ENCODE data around the gene THSD7B. TPM values are rescaled to one million over a fixed set of nuclear protein-coding genes. Genes with fewer than 3 reads are reported as not detected.

Gene THSD7B
- total and polyA plus RNA-seq, 2 of the 13 experiments (the other 11 are each of a cell fraction or from before 2014, with no cell fraction given) = 0.02 TPM; not detected in 1

- CTCF ChIA-PET (ENCODE audit: low intra/inter-chr PET ratio, low total read pairs) = no interaction called here
- H3K4me2 ChIP-seq (ENCODE audit: low read depth, low read length) = no peak overlapping the region
- H3K4me3 ChIP-seq (replicated peaks in 1 of 3; ENCODE audit: insufficient read depth in 1 of 3, low read depth in 2 of 3, low read length in 3 of 3) = no peak overlapping the region
- no TSS peak for BruUV-seq (replicated peaks)
- H3K27ac ChIP-seq (ENCODE audit: extremely low read length, insufficient read depth, low read length) = no peak overlapping the region
- in situ Hi-C loops (cut with HindIII; ENCODE audit: extremely low pct_ligation_motif_present, low pct_unique_long_range_greater_than_20kb) (no loop called here), intact Hi-C loops (cut with micrococcal nuclease; ENCODE audit: unreplicated experiment) (no loop called here)
- no peaks in the 10 kb centered on the region for H3K79me2 ChIP-seq (ENCODE audit: insufficient read depth, low read length)
- no peaks in the 10 kb centered on the region for H3K4me1 ChIP-seq (ENCODE audit: insufficient read depth, low read length)
- H3K9ac ChIP-seq (ENCODE audit: insufficient read depth, low read depth, low read length) = no peak overlapping the region
- no peaks in the 10 kb centered on the region for H3K36me3 ChIP-seq (replicated peaks in 1 of 2; ENCODE audit: control insufficient read depth in 1 of 2, insufficient read depth in 2 of 2, low read length in 2 of 2)
- ATAC-seq (no peak), DNase-seq (ENCODE audit: low spot score) (no peak), FAIRE-seq (no peak)
- POLR2A ChIA-PET = no interaction called here
- no peaks in the 10 kb centered on the region for H4K20me1 ChIP-seq (ENCODE audit: insufficient read depth, low read length)
- H2AFZ ChIP-seq (ENCODE audit: low read length) = no peak overlapping the region
- no peaks in the 10 kb centered on the region for H3K27me3 ChIP-seq (ENCODE audit: control insufficient read depth in 1 of 2, insufficient read depth in 2 of 2, low read length in 2 of 2)
- TF ChIP-seq, protein P1, sequence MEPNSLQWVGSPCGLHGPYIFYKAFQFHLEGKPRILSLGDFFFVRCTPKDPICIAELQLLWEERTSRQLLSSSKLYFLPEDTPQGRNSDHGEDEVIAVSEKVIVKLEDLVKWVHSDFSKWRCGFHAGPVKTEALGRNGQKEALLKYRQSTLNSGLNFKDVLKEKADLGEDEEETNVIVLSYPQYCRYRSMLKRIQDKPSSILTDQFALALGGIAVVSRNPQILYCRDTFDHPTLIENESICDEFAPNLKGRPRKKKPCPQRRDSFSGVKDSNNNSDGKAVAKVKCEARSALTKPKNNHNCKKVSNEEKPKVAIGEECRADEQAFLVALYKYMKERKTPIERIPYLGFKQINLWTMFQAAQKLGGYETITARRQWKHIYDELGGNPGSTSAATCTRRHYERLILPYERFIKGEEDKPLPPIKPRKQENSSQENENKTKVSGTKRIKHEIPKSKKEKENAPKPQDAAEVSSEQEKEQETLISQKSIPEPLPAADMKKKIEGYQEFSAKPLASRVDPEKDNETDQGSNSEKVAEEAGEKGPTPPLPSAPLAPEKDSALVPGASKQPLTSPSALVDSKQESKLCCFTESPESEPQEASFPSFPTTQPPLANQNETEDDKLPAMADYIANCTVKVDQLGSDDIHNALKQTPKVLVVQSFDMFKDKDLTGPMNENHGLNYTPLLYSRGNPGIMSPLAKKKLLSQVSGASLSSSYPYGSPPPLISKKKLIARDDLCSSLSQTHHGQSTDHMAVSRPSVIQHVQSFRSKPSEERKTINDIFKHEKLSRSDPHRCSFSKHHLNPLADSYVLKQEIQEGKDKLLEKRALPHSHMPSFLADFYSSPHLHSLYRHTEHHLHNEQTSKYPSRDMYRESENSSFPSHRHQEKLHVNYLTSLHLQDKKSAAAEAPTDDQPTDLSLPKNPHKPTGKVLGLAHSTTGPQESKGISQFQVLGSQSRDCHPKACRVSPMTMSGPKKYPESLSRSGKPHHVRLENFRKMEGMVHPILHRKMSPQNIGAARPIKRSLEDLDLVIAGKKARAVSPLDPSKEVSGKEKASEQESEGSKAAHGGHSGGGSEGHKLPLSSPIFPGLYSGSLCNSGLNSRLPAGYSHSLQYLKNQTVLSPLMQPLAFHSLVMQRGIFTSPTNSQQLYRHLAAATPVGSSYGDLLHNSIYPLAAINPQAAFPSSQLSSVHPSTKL (CRISPR knock-in tag; IDR thresholded peaks at IDR 0.05) = no peak
- TF ChIP-seq NAIF1 (CRISPR knock-in tag; IDR thresholded peaks at IDR 0.05; ENCODE audit: borderline replicate concordance) (no peak), ATF6 (CRISPR knock-in tag; conservative IDR thresholded peaks at IDR 0.05) (no peak), ZUFSP (CRISPR knock-in tag; IDR thresholded peaks at IDR 0.05; ENCODE audit: borderline replicate concordance) (no peak), MAZ (IDR thresholded peaks at IDR 0.05; ENCODE audit: borderline replicate concordance, low read depth, low read length) (no peak), MAZ (CRISPR knock-in tag; IDR thresholded peaks at IDR 0.05; ENCODE audit: low read depth) (no peak), UBTF (CRISPR knock-in tag; IDR thresholded peaks at IDR 0.05) (no peak)
- 29% methylated on average over 5 of the region's 5 CpGs for WGBS (ENCODE audit: low lambda C conversion rate)
- H3K9me3 ChIP-seq (ENCODE audit: low read length) = no peaks in the 10 kb centered on the region
Measured at GRCh38 chr2:137493261-137493660, 727.9 kb downstream of the THSD7B start.

All from HepG2 (cell line).